KMS-11 (cell line): Measurements from ENCODE around the gene FAM110D.

Source experiments
- H2AFZ ChIP-seq: fragments of 200-600 bp; sonication (generic); 2 replicates; pipeline ENCODE4 v1.6.1; 2016; ENCODE audit warnings: antibody characterized with exemption, mixed run types, low read depth
- H3K27ac ChIP-seq: fragments of 200-600 bp; sonication (generic); 2 replicates; pipeline ENCODE4 v1.6.1; 2016; ENCODE audit warnings: mild to moderate bottlenecking, mixed run types
- H3K27me3 ChIP-seq: fragments of 200-600 bp; sonication (generic); 2 replicates; pipeline ENCODE4 v1.6.1; 2017; ENCODE audit warnings: mild to moderate bottlenecking, low read depth, mixed run types, moderate library complexity; ENCODE audit not compliant: insufficient read depth
- H3K36me3 ChIP-seq: fragments of 200-600 bp; sonication (generic); 2 replicates; pipeline ENCODE4 v1.6.1; 2017; ENCODE audit warnings: mild to moderate bottlenecking, mixed run types; ENCODE audit not compliant: insufficient read depth
- H3K4me1 ChIP-seq: fragments of 200-600 bp; sonication (generic); 2 replicates; pipeline ENCODE4 v1.6.1; 2016; ENCODE audit warnings: mild to moderate bottlenecking, low read depth, mixed run types; ENCODE audit not compliant: poor library complexity, severe bottlenecking
- H3K4me2 ChIP-seq: fragments of 200-600 bp; sonication (generic); 2 replicates; pipeline ENCODE4 v1.7.0; 2016; ENCODE audit warnings: mild to moderate bottlenecking, mixed run types
- H3K4me3 ChIP-seq: fragments of 200-600 bp; sonication (generic); IDR thresholded peaks from 2 replicates; pipeline ENCODE4 v1.6.1; 2017; ENCODE audit warnings: low read depth, low read length, mixed read lengths; ENCODE audit not compliant: insufficient read depth
- H3K79me2 ChIP-seq: fragments of 200-600 bp; sonication (generic); 2 replicates; pipeline ENCODE4 v1.6.1; 2016; ENCODE audit warnings: low read depth, mixed run types; ENCODE audit not compliant: insufficient read depth
- H3K9ac ChIP-seq: fragments of 200-600 bp; sonication (generic); 2 replicates; pipeline ENCODE4 v1.6.1; 2016; ENCODE audit warnings: mild to moderate bottlenecking, mixed run types
- H4K20me1 ChIP-seq: fragments of 200-600 bp; sonication (generic); 2 replicates; pipeline ENCODE4 v1.6.1; 2016; ENCODE audit warnings: mild to moderate bottlenecking, mixed run types; ENCODE audit not compliant: insufficient read depth
- TF ChIP-seq, protein P1 (sequence below): fragments of 200-600 bp; sonication (generic); conservative IDR thresholded peaks from 2 replicates; pipeline ENCODE4 v1.6.1; 2017; ENCODE audit warnings: low read depth, mild to moderate bottlenecking, antibody characterized with exemption, low read length, moderate library complexity, mixed read lengths

FAM110D gene

DNA sequence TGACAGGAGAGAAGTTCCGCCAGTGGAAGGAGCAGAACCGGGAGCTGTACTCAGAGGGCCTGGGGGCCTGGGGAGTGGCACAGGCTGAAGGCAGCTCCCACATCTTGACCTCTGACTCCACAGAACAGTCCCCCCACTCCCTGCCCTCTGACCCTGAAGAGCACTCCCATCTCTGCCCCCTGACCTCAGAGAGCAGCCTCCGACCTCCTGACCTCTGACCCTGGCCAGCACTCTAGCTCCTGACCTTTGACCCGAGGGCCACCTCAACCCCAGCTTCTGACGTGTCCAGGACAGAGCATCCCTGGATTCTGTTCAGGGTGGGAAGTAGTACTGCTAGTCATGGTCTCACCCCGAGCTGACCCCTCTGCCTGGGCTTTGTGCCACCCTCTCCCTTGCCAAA lies 30.5 kb downstream of the FAM110D start:
- H3K4me3 ChIP-seq: no peak overlapping the region
- H3K4me1 ChIP-seq: no peaks in the 10 kb centered on the region
- no peaks in the 10 kb centered on the region for H3K36me3 ChIP-seq
- no peak overlapping the region for H3K4me2 ChIP-seq
- H3K27me3 ChIP-seq: no peaks in the 10 kb centered on the region
- no peak overlapping the region for H3K9ac ChIP-seq
- no peak overlapping the region for H3K27ac ChIP-seq
- H2AFZ ChIP-seq: no peak overlapping the region
- no peaks in the 10 kb centered on the region for H4K20me1 ChIP-seq
- TF ChIP-seq, protein P1, sequence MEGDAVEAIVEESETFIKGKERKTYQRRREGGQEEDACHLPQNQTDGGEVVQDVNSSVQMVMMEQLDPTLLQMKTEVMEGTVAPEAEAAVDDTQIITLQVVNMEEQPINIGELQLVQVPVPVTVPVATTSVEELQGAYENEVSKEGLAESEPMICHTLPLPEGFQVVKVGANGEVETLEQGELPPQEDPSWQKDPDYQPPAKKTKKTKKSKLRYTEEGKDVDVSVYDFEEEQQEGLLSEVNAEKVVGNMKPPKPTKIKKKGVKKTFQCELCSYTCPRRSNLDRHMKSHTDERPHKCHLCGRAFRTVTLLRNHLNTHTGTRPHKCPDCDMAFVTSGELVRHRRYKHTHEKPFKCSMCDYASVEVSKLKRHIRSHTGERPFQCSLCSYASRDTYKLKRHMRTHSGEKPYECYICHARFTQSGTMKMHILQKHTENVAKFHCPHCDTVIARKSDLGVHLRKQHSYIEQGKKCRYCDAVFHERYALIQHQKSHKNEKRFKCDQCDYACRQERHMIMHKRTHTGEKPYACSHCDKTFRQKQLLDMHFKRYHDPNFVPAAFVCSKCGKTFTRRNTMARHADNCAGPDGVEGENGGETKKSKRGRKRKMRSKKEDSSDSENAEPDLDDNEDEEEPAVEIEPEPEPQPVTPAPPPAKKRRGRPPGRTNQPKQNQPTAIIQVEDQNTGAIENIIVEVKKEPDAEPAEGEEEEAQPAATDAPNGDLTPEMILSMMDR: no peak
- no peaks in the 10 kb centered on the region for H3K79me2 ChIP-seq

DNA sequence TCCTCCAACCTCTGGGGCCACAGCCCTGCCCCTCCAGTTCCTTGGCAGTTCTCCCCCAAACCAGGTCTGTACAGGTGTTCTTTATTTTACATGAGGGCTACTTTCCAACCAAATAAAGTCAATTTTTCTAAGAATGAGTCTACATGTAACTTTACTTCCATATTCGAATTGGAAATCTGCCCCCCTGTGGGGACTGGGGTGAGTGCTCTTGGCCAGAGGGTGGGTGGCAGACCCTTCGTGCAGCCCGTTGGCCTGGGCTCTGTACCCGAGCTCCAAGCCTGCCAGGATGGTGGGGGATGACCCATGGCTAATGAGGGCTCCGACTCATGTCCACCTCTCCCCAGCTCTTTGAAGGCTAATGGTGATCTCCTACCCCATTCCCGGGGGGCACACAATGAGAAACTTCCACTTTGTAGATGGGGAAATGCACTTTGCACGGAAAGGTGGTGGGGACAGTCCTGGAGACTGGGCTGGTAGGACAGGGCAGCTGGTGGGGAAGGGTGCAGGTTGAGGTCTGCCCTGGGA lies 30.9 kb downstream of the FAM110D start:
- Histone ChIP-seq H3K36me3 (no peaks in the 10 kb centered on the region), H3K4me2 (no peak overlapping the region), H3K27me3 (no peaks in the 10 kb centered on the region), H3K27ac (no peak overlapping the region), H2AFZ (no peak overlapping the region), H3K79me2 (no peaks in the 10 kb centered on the region), H4K20me1 (no peaks in the 10 kb centered on the region), H3K9ac (no peak overlapping the region), H3K4me1 (no peaks in the 10 kb centered on the region), H3K4me3 (no peak overlapping the region)
- TF ChIP-seq, protein P1: no peak

DNA sequence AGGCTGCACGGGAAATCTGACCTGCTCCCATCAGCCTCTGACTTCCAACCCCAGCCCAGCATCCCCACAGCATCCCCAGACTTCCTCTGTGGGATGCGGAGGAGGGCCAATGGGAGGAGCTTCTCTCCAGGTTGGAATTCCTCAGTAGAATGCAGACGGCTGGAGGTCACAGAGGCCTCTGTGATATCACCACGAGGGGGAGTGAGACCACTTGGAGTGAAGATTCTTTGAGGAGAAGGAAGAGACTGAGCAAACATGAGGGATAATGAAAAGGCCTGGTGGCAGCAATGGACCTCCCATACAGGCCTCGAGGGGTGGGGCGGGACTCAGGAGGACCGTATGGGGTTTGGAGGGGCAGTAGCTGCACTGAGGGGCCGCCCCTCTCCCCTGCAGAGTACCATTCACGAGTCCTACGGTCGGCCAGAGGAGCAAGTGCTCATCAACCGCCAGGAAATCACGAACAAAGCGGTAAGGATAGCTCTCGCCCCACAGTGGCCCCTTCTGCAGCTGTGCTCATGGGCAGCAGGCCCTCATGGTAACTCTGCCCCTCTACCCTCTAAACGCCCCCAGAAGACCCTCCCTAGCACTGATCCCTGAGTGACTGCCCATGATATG lies 31.6 kb downstream of the FAM110D start, which contains the start of gene CATSPER4:
CATSPER4 (plus strand) TSS at position 230 of the 615 bp plus-strand sequence; CDS start at position 256, 26 bp downstream.
- Histone ChIP-seq H3K79me2 (no peaks in the 10 kb centered on the region), H3K4me1 (no peaks in the 10 kb centered on the region), H3K27me3 (no peaks in the 10 kb centered on the region), H3K4me2 (no peak within 1 kb of the TSS), H3K27ac (no peak within 1 kb of the TSS), H2AFZ (no peak within 1 kb of the TSS), H3K9ac (no peak within 1 kb of the TSS), H3K4me3 (no peak within 1 kb of the TSS), H3K36me3 (no peaks in the 10 kb centered on the region), H4K20me1 (no peaks in the 10 kb centered on the region)
- TF ChIP-seq, protein P1: no peak

GRCh38 chr1:26191739-26192138 lies 32.9 kb downstream of the FAM110D start:
- Histone ChIP-seq H3K9ac (no peak overlapping the region), H3K4me3 (no peak overlapping the region), H2AFZ (no peak overlapping the region), H3K4me1 (no peaks in the 10 kb centered on the region), H3K27ac (no peak overlapping the region), H3K36me3 (no peaks in the 10 kb centered on the region), H3K79me2 (no peaks in the 10 kb centered on the region), H4K20me1 (no peaks in the 10 kb centered on the region), H3K4me2 (no peak overlapping the region), H3K27me3 (no peaks in the 10 kb centered on the region)
- TF ChIP-seq, protein P1: no peak
